Activated naive CD4-positive, alpha-beta T cell treated with anti-CD3 and anti-CD28 coated beads for 36 hours (primary cell): ENCODE data around the gene CYP2C18. TPM values are rescaled to one million over a fixed set of nuclear protein-coding genes. Genes with fewer than 3 reads are reported as not detected.
"Not testable (repeated sequence)": the region's sequence is repeated elsewhere in the genome, so short reads cannot be mapped to it uniquely, and the experiment has no call there.

Experiments
- CTCF ChIA-PET: fragments of 350-600 bp; sonication (Branson Sonifier 250); formaldehyde crosslinking; loops from one replicate; lab custom pipeline; 2021; ENCODE audit warnings: antibody characterized with exemption; lab: Charles Lee
- DNase-seq: peaks from one replicate; pipeline ENCODE4 v3.0.0-alpha.2; 2020
- H3K27ac Mint-ChIP-seq: one replicate; pipeline ENCODE4 v1.8.0; 2021; ENCODE audit warnings: mild to moderate bottlenecking, mixed read lengths
- H3K27me3 Mint-ChIP-seq: one replicate; pipeline ENCODE4 v1.8.0; 2021; ENCODE audit warnings: low read depth, mixed read lengths
- H3K36me3 Mint-ChIP-seq: one replicate; pipeline ENCODE4 v1.8.0; 2021; ENCODE audit warnings: low read depth, mixed read lengths
- H3K4me1 Mint-ChIP-seq: one replicate; pipeline ENCODE4 v1.8.0; 2021; ENCODE audit warnings: low read depth, mixed read lengths
- H3K4me3 Mint-ChIP-seq: one replicate; pipeline ENCODE4 v1.8.0; 2021; ENCODE audit warnings: mild to moderate bottlenecking, moderate library complexity, mixed read lengths
- H3K9me3 Mint-ChIP-seq: one replicate; pipeline ENCODE4 v1.8.0; 2021; ENCODE audit warnings: mixed read lengths
- intact Hi-C: fragments of 100-400 bp; cut with micrococcal nuclease; formaldehyde crosslinking; loops from one replicate; pipeline ENCODE4 v1.15.1; 2023
- total RNA-seq, 2 experiments: library from RNA; stranded (reverse); gene quantifications; one replicate each; pipeline ENCODE4 v1.2.3, GENCODE V29; 2021

Gene CYP2C18
- total RNA-seq, 2 experiments from 2014 or later, result 0.22 to 0.36 TPM

- no peaks in the 10 kb centered on the region for H3K27me3 Mint-ChIP-seq
- CTCF ChIA-PET, result no interaction called here
These were observed 5.8 kb upstream of the CYP2C18 start for GRCh38 chr10:94677691-94678090.

GRCh38 chr10:94678475-94678874 is 5.1 kb upstream of the CYP2C18 start:
- no peak overlapping the region for H3K27ac Mint-ChIP-seq
- no peaks in the 10 kb centered on the region for H3K36me3 Mint-ChIP-seq
- CTCF ChIA-PET, result no interaction called here
- intact Hi-C loops, result no loop called here
- no peaks in the 10 kb centered on the region for H3K4me1 Mint-ChIP-seq
- H3K9me3 Mint-ChIP-seq, result no peaks in the 10 kb centered on the region
- no peak for DNase-seq
- no peak overlapping the region for H3K4me3 Mint-ChIP-seq
- H3K27me3 Mint-ChIP-seq, result no peaks in the 10 kb centered on the region

More at GRCh38 chr10:94677691-94678090, 5.8 kb upstream of the CYP2C18 start:
- Mint-ChIP-seq H3K9me3 (no peaks in the 10 kb centered on the region), H3K36me3 (no peaks in the 10 kb centered on the region), H3K27ac (no peak overlapping the region), H3K4me3 (no peak overlapping the region), H3K4me1 (no peaks in the 10 kb centered on the region)
- intact Hi-C loops, result no loop called here
- no peak for DNase-seq

GRCh38 chr10:94680544-94680943 is 3.0 kb upstream of the CYP2C18 start:
- CTCF ChIA-PET, result no interaction called here
- DNase-seq, result no peak
- no peaks in the 10 kb centered on the region for H3K36me3 Mint-ChIP-seq
- no peaks in the 10 kb centered on the region for H3K4me1 Mint-ChIP-seq
- no peak overlapping the region for H3K4me3 Mint-ChIP-seq
- H3K27me3 Mint-ChIP-seq, result no peaks in the 10 kb centered on the region
- intact Hi-C loops, result no loop called here
- no peaks in the 10 kb centered on the region for H3K9me3 Mint-ChIP-seq
- no peak overlapping the region for H3K27ac Mint-ChIP-seq

GRCh38 chr10:94682636-94683035 is 893 bp upstream of the CYP2C18 start:
- DNase-seq, H3K9me3 Mint-ChIP-seq, H3K36me3 Mint-ChIP-seq, H3K27ac Mint-ChIP-seq, H3K4me1 Mint-ChIP-seq, H3K27me3 Mint-ChIP-seq, CTCF ChIA-PET, intact Hi-C loops, H3K4me3 Mint-ChIP-seq: not testable (repeated sequence)

- peaks cover 1% of the 10 kb centered on the region for H3K36me3 Mint-ChIP-seq
- no peaks in the 10 kb centered on the region for H3K9me3 Mint-ChIP-seq
- no peaks in the 10 kb centered on the region for H3K4me1 Mint-ChIP-seq
- no peaks in the 10 kb centered on the region for H3K27me3 Mint-ChIP-seq
- intact Hi-C loops, result no loop called here
- DNase-seq, result no peak
- H3K4me3 Mint-ChIP-seq, result no peak overlapping the region
- CTCF ChIA-PET, result no interaction called here
- H3K27ac Mint-ChIP-seq, result no peak overlapping the region
These were observed 4.2 kb downstream of the CYP2C18 start for GRCh38 chr10:94687625-94688248.

GRCh38 chr10:94706089-94706488 is 22.6 kb downstream of the CYP2C18 start:
- DNase-seq, result no peak
- no peak overlapping the region for H3K4me3 Mint-ChIP-seq
- no peaks in the 10 kb centered on the region for H3K36me3 Mint-ChIP-seq
- intact Hi-C loops, result no loop called here
- H3K27me3 Mint-ChIP-seq, result no peaks in the 10 kb centered on the region
- H3K9me3 Mint-ChIP-seq, result peaks cover 9% of the 10 kb centered on the region
- H3K27ac Mint-ChIP-seq, result no peak overlapping the region
- no peaks in the 10 kb centered on the region for H3K4me1 Mint-ChIP-seq
- CTCF ChIA-PET, result no interaction called here

GRCh38 chr10:94710578-94710977 is 27.0 kb downstream of the CYP2C18 start:
- Mint-ChIP-seq H3K9me3 (peaks cover 9% of the 10 kb centered on the region), H3K27me3 (no peaks in the 10 kb centered on the region), H3K36me3 (no peaks in the 10 kb centered on the region), H3K4me1 (no peaks in the 10 kb centered on the region), H3K27ac (no peak overlapping the region), H3K4me3 (no peak overlapping the region)
- intact Hi-C loops, result no loop called here
- CTCF ChIA-PET, result no interaction called here
- DNase-seq, result no peak

GRCh38 chr10:94725871-94726270 is 42.3 kb downstream of the CYP2C18 start:
- DNase-seq, result no peak
- intact Hi-C loops, result no loop called here
- H3K27ac Mint-ChIP-seq, result no peak overlapping the region
- no peaks in the 10 kb centered on the region for H3K27me3 Mint-ChIP-seq
- H3K4me1 Mint-ChIP-seq, result no peaks in the 10 kb centered on the region
- H3K4me3 Mint-ChIP-seq, result no peak overlapping the region
- H3K9me3 Mint-ChIP-seq, result no peaks in the 10 kb centered on the region
- H3K36me3 Mint-ChIP-seq, result no peaks in the 10 kb centered on the region
- CTCF ChIA-PET, result no interaction called here

GRCh38 chr10:94735197-94735596 is 51.7 kb downstream of the CYP2C18 start:
- H3K9me3 Mint-ChIP-seq, result peaks cover 2% of the 10 kb centered on the region
- H3K4me3 Mint-ChIP-seq, result no peak overlapping the region
- CTCF ChIA-PET, result no interaction called here
- no peaks in the 10 kb centered on the region for H3K4me1 Mint-ChIP-seq
- no peak overlapping the region for H3K27ac Mint-ChIP-seq
- intact Hi-C loops, result no loop called here
- no peaks in the 10 kb centered on the region for H3K27me3 Mint-ChIP-seq
- H3K36me3 Mint-ChIP-seq, result no peaks in the 10 kb centered on the region
- no peak for DNase-seq

- CTCF ChIA-PET, result no interaction called here
- Mint-ChIP-seq H3K27ac (no peak overlapping the region), H3K4me1 (no peaks in the 10 kb centered on the region), H3K27me3 (no peaks in the 10 kb centered on the region), H3K4me3 (no peak overlapping the region), H3K36me3 (peaks cover 2% of the 10 kb centered on the region), H3K9me3 (peaks cover 7% of the 10 kb centered on the region)
- DNase-seq, result no peak
- intact Hi-C loops, result no loop called here
These were observed 55.1 kb downstream of the CYP2C18 start for GRCh38 chr10:94738588-94738987.

- CTCF ChIA-PET, result no interaction called here
- H3K9me3 Mint-ChIP-seq, result peaks cover 6% of the 10 kb centered on the region
These were observed 63.6 kb downstream of the CYP2C18 start for GRCh38 chr10:94747137-94747536.

GRCh38 chr10:94747838-94748237 is 64.3 kb downstream of the CYP2C18 start:
- Mint-ChIP-seq H3K36me3 (no peaks in the 10 kb centered on the region), H3K27me3 (no peaks in the 10 kb centered on the region), H3K9me3 (peaks cover 2% of the 10 kb centered on the region), H3K4me3 (no peak overlapping the region), H3K4me1 (no peaks in the 10 kb centered on the region), H3K27ac (no peak overlapping the region)
- CTCF ChIA-PET, result no interaction called here
- intact Hi-C loops, result no loop called here
- no peak for DNase-seq

More at GRCh38 chr10:94747137-94747536, 63.6 kb downstream of the CYP2C18 start:
- Mint-ChIP-seq H3K36me3 (peaks cover 2% of the 10 kb centered on the region), H3K27ac (no peak overlapping the region), H3K27me3 (no peaks in the 10 kb centered on the region), H3K4me3 (no peak overlapping the region), H3K4me1 (no peaks in the 10 kb centered on the region)
- no peak for DNase-seq
- intact Hi-C loops, result no loop called here

- CTCF ChIA-PET, result no interaction called here
- Mint-ChIP-seq H3K27ac (no peak overlapping the region), H3K4me1 (no peaks in the 10 kb centered on the region), H3K9me3 (no peaks in the 10 kb centered on the region), H3K36me3 (no peaks in the 10 kb centered on the region), H3K4me3 (no peak overlapping the region), H3K27me3 (no peaks in the 10 kb centered on the region)
- intact Hi-C loops, result no loop called here
- DNase-seq, result no peak
These were observed 74.4 kb downstream of the CYP2C18 start for GRCh38 chr10:94757916-94758315.
